NCI-H2081 treated with DMSO at 0.1 percent for 48 hours (cell line): ENCODE results near the gene TACSTD2.
"Not testable (repeated sequence)": the region's sequence is repeated elsewhere in the genome, so short reads cannot be mapped to it uniquely, and the experiment has no call there.

Experiments
- DNase-seq: peaks from one replicate; lab custom pipeline; 2025; lab: John Stamatoyannopoulos, UW

The TACSTD2 gene

DNA sequence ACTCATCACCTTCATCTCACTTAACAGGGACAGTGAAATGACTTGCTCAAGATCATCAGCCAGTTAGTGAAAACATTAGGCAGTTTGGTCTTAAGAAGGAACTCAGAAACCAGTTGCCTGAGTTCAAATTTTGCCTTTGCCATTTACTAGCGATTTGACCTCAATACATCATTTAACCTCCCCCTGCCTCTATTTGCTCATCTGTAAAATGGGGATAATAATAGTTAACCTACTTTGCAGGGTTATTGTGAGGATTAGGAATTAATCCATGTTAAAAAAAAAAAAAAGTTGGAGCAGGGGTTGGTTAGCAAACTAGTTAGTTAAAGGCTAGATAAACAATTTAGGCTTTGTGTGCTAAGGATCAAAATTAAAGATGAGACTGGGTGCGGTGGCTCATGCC is 10.6 kb upstream of the TACSTD2 start:
- no peak for DNase-seq

DNA sequence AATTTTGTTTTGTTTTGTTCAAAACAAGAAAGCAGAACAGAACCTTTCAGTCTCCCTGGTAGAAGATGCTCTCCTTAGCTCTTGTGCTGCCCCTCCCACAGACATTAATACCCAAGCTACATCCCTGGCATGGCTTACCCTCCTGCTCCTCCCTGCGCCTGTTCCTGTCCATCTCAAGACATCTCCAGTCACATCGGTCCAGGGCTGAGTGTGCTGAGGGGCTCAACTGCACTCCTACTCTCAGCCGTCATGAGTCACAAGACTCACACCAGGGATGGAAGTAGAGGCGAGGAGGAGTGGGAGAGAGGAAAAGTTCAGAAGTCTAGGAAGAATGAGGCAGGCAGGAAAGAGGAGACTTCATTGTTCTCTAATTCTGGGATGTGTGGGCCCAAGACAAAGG is 9.2 kb upstream of the TACSTD2 start:
- DNase-seq: no peak

DNA sequence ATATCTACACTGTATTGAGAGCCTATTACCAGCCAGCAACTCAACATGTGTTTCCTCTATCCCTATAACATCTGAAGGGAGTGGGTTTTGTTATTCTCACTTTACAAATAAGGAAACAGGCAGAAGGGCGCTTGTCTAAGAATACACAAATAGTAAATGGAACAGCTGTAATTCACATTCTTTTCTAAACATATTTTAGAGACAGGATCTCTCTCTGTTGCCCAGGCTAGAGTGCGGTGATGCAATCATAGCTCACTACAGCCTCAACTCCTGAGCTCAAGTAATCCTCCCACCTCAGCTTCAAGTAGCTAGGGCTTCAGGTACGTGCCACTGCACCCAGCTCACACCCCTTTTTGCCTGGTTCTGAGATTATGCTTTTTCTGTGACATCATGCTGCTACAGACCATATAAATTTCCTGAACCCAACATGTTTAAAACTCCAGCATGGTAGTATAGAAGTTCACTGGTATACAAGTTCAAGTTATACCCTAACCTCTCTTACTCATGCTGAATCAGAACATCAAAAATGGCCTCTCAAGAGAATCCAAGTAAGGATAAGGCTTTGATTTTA is 8.6 kb upstream of the TACSTD2 start:
- no peak for DNase-seq

DNA sequence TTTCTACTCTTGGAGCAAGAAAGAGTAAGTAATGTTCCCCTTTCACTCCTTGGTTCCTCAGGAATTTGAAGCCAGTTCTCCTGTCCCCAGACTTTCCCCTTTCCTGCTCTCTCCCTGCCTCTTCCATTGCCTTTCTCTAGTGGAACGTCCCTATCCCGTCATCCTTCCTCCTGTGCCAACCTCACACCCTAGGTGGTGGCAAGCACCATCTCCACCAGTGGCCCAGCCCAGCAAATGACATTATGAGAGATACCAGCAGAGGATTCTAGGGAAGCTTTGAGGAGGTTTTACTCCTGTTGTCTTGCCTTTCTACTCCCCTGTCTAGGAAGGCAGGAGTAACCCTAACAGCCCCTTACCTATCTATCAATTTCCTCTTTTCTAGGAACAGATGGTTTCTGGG is 8.1 kb upstream of the TACSTD2 start:
- no peak for DNase-seq

DNA sequence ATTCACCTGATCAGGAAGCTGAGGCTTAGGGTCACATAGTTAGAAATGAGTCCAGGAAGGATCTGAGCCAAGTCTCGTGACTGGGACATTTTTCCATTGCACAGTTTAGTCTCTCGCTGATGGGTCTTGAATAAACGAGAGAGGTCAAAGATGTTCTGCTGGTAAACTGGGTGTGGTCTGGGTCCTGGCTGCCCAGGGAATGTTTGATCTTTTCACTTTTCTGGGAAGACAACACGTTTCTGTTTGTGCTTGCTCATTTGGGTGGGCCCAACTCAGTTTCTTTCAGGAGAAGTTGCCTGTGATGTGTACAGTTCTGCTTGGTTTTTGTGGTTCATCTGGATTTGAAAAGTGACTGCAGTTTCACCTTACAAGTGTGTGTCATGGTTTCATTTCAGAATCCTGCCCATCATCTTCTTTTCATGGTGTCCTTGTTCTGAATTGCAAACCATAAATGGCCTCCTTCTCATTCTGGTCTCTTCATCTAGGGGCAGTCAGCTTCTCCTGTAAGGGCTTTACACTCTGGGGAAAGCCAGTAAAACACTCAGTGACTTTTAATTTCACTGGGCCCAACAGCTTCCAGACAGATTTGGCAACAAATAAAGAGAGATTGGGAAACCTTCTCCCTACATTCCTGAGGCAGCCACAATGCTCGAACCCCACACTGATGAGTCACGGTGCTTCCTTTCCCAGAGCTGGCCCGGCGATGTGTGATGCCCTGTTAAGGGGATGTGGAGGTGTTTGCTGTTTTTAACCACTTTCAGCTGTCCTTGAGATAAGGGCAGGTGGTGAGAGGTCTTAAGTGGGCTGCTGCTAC is 7.2 kb upstream of the TACSTD2 start:
- DNase-seq: no peak

DNA sequence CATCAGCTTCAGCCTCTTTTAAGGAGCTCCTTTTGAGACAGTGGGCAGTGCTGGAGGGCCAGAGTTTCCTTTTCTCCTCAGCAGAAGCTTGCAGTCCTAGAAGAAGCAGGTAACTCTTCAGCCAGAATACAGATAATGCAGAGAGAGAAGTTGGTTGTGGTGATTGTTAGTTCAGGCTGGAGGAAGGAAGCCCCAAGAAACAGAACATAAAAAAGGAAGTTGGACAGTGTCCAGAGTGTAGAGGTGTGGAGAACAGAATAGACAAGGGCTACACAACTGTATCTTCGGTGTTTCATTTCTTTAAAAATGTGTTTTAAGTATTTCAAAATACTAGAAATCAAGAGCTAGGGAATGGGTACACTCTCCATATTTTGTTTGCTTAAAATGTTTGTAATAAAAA is 6.4 kb upstream of the TACSTD2 start:
- DNase-seq: no peak

DNA sequence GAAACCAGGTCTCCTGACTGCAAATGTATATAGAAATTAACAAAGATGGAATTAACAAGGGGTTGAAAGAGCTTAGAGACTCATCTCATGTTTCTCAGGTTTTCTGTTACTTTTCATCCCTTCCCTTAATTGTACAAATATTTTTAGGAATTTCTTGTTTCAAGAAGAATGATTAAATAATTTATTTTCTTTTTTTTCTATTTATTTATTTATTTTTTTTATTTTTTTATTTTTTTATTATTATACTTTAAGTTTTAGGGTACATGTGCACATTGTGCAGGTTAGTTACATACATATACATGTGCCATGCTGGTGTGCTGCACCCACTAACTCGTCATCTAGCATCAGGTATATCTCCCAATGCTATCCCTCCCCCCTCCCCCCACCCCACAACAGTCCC is 5.1 kb upstream of the TACSTD2 start:
- not testable (repeated sequence) for DNase-seq

DNA sequence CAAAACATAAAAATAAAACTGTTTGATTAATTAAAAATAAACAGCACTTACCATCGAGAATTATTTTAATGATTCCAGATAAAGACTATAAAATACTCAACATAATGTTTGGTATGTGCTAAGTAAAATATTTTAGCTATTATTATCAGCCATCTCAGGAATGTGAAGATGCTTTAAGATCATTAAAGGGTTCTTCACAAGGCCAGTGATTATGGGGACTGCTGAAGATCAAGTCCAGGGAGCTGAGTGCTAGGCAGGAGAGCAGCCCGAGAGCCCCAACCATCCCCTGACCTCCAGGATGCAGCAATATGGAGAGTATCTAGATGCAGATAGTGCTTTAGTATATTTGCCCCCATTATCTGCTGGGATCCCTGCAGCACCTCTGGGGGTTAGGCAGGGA is 4.6 kb upstream of the TACSTD2 start:
- no peak for DNase-seq

DNA sequence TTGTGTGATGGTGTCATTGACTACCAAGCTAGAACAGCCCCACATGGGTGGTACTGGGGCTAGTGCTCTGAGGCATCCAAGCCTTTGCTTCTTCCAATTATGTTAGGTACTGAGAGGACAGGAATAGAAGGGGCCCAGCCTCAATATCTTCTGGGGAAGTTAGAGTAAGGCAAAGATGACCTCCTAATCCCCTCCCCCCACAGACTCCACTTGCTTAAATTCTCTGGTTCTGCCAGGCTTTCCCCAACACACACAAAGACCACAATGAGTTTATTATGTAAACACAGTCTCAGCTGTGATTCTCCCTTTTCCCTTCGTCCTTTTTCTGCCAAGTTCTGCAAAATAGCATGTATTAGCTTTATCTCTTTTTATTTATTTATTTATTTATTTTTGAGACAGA is 3.1 kb upstream of the TACSTD2 start:
- no peak for DNase-seq

DNA sequence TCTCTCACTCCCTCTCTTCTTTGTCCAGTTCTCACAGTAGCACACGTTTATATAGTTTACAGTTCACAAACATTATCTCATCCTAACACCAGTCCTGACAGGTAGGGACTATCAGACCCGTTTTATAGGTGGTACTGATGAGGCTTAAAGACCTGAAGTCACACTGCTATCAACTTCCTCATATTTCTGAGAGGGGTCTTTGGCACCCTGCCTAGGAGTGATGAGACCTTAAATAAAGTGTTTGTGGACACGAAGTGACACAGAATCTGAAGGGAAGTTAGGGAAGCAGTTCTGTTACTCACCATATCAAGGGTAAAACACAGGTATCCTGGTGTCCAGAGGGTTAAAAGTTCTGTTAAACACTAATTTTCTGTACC is 590 bp upstream of the TACSTD2 start:
- DNase-seq: no peak

DNA sequence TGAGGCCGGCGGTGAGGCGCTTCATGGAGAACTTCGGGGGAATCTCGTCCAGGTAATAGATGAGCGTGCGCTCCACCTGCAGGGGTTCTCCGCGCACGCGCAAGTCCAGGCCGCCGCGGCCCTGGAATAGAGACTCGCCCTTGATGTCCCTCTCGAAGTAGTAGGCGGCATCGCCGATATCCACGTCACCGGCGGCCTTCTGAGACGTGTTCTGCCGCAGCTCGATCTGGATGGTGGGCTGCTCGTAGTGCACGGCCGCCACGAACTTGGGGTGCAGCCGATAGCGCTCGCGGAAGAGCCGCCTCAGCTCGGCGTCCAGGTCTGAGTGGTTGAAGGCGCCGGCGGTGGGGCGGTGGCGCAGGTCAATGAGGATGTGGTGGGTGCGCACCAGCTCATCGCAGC is 726 bp downstream of the TACSTD2 start:
- DNase-seq: no peak

DNA sequence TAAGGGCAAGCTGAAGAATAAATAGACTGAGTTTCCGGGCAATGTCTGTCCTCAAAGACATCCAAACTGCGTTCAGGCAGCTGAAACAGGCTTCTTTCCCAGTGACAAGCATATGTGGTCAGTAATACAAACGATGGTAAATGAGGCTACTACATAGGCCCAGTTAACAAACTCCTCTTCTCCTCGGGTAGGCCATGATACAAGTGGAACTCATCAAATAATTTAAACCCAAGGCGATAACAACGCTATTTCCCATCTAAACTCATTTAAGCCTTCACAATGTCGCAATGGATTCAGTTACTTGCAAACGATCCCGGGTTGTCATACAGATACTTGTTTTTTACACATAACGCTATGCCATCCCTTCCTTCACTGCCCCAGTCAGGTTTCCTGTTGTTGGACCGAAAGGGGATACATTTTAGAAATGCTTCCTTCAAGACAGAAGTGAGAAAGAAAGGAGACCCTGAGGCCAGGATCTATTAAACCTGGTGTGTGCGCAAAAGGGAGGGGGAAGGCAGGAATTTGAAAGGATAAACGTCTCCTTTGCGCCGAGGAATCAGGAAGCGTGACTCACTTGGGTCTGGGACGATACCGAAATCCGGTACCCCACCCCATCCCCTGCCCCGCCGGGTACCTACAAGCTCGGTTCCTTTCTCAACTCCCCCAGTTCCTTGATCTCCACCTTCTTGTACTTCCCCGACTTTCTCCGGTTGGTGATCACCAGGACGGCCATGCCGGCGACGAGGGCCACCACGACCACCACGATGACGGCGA is 1.3 kb downstream of the TACSTD2 start:
- DNase-seq: no peak

DNA sequence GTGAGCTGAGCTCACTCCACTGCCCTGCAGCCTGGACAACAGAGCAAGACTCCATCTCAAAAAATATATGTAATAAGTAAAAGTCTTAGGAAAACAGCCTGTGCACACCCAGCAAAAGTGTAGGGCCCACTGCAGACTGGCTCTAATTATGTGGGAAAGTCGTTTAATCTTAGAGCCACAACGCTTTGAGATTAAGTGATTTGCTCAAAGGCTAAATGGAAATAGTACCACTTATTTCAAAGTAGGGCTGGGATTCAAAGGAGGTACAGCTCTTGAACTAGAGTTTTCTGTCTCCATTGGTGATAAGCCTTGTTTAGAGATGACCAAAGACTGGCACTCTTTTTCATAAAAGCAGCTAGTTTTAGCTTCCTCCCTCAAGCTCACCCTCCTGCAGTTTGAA is 2.2 kb downstream of the TACSTD2 start:
- no peak for DNase-seq

DNA sequence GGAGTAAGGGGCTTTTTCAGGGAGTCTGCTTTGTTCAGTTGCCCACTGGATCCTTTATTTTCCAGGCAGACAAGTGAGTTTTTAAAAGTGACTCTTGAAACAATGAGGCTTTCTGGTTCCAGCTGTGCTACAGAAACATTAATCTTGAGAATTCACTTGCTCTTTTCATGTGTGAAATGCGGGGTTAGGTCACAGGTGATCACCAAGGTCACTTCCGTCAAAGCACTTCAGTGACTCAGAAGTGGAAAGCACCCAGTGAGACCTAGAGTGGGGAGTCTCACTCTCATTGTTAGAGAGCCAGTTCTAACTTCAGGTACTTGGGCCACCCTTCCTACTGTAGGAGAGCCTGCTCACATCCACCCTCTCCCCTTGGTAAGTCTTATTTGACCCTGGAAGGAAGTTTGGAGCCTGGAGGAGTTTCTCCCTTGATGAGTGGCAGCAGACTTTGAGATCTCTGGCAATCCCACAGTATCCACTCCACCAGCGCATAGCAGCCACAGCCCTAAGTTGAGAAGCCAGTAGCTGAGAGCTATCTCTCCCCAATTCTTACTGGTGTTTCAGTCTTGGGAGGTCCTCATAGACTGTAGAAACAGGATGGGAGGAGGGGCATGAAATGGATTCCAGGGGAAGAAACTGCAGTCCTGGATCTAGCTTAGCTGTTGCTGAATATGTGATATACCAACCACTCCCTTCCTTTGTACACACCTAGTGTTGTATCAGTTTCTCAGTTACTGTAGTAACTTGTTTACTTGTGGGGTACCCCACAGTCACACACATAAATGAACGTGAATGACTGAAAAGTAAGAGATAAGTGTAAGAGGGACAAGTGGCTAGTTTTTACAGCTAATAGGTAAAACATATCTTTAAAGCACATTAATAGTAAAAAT is 3.1 kb downstream of the TACSTD2 start:
- no peak for DNase-seq

DNA sequence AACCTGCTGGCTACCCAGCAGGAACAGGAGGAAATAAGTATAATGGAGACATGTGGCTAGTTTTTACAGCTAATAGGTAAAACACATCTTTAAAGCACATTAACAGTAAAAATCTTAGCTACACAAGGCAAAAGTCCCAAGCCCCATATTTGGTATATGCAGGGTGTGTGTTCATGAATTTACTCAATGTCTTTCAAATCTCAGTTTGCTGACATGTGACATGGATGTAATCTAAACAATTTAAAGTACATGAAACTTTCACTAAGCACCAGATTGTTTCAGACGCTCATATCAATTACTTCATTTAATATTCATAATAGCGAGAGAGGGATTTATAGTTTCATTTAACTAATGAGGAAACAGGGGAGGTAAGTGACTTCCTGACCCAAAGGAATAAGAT is 3.9 kb downstream of the TACSTD2 start:
- DNase-seq: no peak

DNA sequence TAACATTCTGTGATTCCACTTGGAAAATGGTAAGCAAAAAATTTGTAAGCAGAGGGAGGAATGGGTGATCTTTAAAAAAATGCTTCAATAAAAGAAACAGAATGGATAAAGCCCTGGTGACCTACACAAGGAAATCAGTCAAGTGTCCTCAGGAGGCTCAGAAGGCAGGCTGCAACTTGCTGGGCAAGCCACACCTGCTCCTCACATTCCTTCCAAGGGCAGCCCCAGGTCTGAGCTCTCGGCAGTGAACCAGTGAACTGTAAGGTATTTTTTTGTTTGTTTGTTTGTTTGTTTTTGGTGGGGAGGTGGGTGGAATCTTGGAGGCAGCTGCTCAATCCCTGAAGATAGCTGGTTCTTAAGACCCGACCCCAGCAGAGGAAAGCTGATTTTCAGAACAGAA is 4.4 kb downstream of the TACSTD2 start:
- DNase-seq: no peak

DNA sequence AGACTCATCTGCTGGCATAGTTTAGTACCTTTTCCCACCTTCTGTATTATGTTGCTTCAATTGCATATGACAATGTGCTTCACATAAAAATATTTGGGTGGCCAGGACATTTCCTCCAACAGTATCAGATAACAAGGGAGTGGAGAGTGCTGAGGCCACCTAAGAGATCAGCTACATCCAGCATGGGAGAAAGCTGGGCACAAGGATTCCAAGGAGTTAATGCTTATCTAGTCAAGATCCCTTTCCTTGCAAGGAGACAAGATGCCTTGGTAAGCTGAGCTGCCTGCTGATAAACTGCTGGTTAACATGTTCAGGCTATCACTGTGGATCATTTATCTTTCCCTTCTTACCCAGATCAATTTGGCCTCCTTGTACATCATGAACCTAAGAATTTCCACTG is 5.4 kb downstream of the TACSTD2 start:
- DNase-seq: no peak

DNA sequence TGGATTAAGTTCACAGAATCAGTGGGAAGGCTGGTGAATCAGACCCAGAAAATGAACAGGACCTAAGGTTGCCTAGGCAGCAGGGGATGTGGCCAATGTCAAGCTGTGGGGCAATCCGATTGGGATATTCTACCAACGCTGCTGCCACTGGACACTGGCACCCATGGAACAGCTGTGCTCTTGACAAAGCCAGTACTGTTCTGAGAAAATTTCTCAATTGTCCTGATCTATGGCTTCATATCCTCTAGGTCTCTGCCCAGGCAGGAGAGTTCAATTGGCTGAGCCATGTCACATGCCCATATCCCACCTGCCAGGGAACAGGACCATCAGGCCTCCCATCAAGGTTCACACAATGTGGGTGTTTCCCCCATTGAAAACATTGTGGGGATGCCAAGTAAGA is 6.2 kb downstream of the TACSTD2 start:
- no peak for DNase-seq

DNA sequence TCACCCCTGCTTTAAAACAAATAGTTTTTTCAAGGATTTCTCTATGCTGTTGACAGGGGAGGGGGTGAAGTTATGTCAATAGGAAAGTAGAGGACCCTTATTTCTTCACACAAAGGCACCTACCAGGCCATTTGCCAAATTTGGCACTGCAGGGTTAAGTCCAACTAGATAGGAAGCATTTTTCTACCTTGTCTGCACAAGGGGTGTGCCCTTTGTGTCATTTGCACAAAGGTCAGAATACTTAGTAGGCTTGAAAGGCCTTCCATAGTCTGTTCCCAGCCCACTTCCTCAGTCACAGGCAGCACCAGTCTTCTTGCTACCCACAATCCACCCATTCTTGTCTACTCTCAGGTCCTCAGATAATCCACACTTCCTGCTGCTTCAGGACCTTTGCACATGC is 7.0 kb downstream of the TACSTD2 start:
- no peak for DNase-seq

DNA sequence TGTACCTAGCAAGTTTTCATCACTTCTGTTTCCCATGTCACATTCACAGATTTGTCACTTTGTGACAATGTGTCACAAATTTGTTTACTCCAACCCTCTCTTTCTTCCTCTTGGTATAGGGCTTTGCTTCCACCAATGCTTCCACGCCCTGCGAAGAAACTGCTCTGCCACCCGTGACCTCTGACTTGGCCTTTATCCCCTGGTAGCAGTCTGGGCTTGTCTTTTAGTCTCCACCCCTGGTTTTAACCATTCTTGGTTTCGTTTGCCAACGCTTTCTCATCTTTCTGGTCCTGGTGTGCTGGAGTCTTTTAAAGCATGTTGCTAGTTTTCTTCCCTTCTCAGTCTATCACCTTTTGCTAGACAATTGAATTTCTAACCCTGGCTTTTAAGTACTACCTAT is 8.1 kb downstream of the TACSTD2 start:
- DNase-seq: no peak

DNA sequence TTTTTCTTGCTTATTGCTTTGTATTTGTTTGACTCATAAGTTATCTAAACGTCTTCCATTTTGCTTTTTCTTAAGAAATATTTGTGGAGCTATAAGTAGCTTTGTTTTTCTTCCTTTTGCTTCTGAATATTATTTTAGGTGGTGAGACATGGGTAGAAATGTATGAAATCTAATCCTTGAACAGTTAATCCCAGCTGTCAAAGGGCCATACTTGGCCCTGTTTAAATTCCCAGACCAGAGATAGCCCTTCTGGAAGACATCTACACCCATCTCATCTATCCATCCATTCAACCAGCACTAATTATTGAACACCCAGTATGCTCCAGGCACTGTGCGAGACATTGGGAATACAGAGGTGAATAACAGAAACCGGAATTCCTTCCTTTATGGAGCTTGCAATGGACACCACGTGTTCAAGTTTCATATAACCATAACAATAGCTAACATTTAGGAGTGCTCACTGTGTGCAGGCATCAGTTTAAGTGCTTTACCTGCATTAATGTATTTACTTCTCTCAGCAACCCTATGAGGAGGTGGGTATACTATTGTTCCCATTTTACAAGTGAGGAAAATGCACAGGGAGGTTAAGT is 8.7 kb downstream of the TACSTD2 start:
- no peak for DNase-seq

DNA sequence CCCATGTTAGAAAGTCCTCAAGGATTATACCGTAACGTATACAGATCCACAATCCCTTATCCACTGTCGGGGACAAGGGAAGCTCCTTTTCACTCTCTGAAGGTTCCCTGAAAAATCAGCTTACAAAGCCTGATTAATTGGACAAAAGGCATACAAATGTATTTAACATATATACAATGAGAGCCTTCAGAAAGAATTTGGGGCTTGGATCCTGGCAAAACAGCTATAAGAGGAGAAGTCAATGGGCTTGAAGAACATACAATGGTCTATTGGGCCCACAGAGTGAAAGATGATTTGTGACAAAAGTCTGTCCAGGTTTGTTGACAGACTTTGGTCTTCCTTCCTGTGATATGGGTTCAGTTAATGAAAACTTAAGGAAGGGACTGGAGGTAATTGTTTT is 10.7 kb downstream of the TACSTD2 start:
- no peak for DNase-seq
